ENCODE measurements around the gene ASF1A. TPM values are rescaled to one million over a fixed set of nuclear protein-coding genes. Genes with fewer than 3 reads are reported as not detected.

ASF1A gene
- total and polyA plus RNA-seq, 8 donors: 0.87 to 39.7 (median 14.5) TPM

GRCh38 chr6:118953391-118953790, 59.4 kb downstream of the ASF1A start:
- 56 to 92% (median 83%) methylated on average over 2 of the region's 2 CpGs for WGBS, 5 donors
- H3K27ac ChIP-seq: no peak overlapping the region
- H3K4me1 ChIP-seq: no peaks in the 10 kb centered on the region
- no peak for DNase-seq
- TF ChIP-seq, protein P1, sequence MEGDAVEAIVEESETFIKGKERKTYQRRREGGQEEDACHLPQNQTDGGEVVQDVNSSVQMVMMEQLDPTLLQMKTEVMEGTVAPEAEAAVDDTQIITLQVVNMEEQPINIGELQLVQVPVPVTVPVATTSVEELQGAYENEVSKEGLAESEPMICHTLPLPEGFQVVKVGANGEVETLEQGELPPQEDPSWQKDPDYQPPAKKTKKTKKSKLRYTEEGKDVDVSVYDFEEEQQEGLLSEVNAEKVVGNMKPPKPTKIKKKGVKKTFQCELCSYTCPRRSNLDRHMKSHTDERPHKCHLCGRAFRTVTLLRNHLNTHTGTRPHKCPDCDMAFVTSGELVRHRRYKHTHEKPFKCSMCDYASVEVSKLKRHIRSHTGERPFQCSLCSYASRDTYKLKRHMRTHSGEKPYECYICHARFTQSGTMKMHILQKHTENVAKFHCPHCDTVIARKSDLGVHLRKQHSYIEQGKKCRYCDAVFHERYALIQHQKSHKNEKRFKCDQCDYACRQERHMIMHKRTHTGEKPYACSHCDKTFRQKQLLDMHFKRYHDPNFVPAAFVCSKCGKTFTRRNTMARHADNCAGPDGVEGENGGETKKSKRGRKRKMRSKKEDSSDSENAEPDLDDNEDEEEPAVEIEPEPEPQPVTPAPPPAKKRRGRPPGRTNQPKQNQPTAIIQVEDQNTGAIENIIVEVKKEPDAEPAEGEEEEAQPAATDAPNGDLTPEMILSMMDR (IDR thresholded peaks at IDR 0.05): no peak
- TF ChIP-seq POLR2A (IDR thresholded peaks at IDR 0.05) (no peak), POLR2AphosphoS5 (IDR thresholded peaks at IDR 0.05) (no peak), EP300 (IDR thresholded peaks at IDR 0.05) (no peak)
- no peaks in the 10 kb centered on the region for H3K27me3 ChIP-seq
- intact Hi-C loops (cut with DNase I; ENCODE audit: low total_unique reads): no loop called here
- no peaks in the 10 kb centered on the region for H3K36me3 ChIP-seq
- H3K4me3 ChIP-seq: no peak overlapping the region
- no peaks in the 10 kb centered on the region for H3K9me3 ChIP-seq

Other genes starting within 250 kb of the ASF1A start
- gene CEP85L, start 242.6 kb upstream of the ASF1A start, total RNA-seq: 10 to 100 TPM in 3 of 5 donors, 1 to 10 TPM in 2; 8.1 to 67.7 (median 45.9) TPM
- gene CEP85L, start 242.6 kb upstream of the ASF1A start, polyA plus RNA-seq: 1 to 10 TPM; 1.5 to 3.1 (median 2.1) TPM
- gene MCM9, start 41.0 kb downstream of the ASF1A start, total RNA-seq: 10 to 100 TPM in 4 of 5 donors, under 1 TPM in 1; 0.29 to 85.7 (median 30.1) TPM
- gene MCM9, start 41.0 kb downstream of the ASF1A start, polyA plus RNA-seq: 1 to 10 TPM; 2.0 to 4.1 (median 3.4) TPM
- gene FAM184A, start 184.5 kb downstream of the ASF1A start, total RNA-seq: 1 to 10 TPM in 3 of 5 donors, under 1 TPM in 1, not detected in 1; under 0.01 to 8.3 (median 2.4) TPM
- 1 to 10 TPM in 2 of 3 donors, under 1 TPM in 1; 0.76 to 3.3 (median 2.6) TPM for gene FAM184A, start 184.5 kb downstream of the ASF1A start, polyA plus RNA-seq

All from stomach (tissue), 9 donors.